Measurements from ENCODE around the gene MIPOL1. TPM values are rescaled to one million over a fixed set of nuclear protein-coding genes. Genes with fewer than 3 reads are reported as not detected.

MIPOL1 gene
- total and polyA plus RNA-seq, 2 of the 13 experiments (the other 11 are each of a cell fraction or from before 2014, with no cell fraction given), result 8.6 to 34.2 TPM

DNA sequence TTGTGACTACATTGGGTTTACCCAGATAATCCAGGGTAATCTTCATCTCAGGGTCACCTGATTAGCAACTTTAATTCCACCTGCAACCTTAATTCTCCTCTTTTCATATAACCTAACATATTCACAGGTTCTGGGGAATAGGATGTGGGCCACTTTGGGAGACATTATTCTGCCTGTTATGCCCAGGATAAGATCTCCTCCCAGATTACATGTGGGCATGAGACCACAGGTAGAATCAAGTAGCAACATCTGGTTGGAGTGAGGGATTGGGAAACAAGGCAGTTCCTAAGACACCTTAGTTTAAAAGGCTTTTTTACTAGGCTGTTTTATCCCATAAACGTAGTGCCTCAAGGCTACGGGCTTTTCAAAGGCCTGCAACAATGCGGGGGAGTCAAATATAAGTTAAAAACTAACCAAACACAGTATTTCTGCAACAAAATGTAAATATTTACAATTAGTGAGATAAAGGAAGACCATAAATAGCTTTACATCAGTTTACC lies 215.8 kb downstream of the MIPOL1 start (continued):
- TF ChIP-seq, protein P1, sequence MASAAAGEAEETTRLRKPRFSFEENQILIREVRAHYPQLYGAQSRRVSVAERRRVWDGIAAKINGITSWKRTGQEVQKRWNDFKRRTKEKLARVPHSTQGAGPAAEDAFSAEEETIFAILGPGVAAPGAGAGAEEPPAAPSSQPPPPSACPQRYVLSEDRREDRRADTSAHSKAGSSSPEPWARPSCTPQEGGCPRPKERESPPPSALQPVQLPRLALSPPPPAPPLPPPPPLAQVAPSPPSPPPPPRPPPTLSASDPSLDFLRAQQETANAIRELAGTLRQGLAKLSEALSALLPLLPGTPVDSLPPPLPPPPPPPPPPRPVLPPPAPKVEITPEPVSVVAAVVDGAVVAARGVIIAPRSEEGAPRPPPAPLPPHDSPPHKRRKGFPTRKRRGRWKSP (CRISPR knock-in tag; IDR thresholded peaks at IDR 0.05), result no peak
- TF ChIP-seq ZFP41 (CRISPR knock-in tag; IDR thresholded peaks at IDR 0.05; ENCODE audit: borderline replicate concordance) (no peak), ZNF713 (CRISPR knock-in tag; IDR thresholded peaks at IDR 0.05) (no peak), TERF1 (CRISPR knock-in tag; IDR thresholded peaks at IDR 0.05) (no peak), ZNF777 (CRISPR knock-in tag; IDR thresholded peaks at IDR 0.05) (no peak), ZNF234 (CRISPR knock-in tag; conservative IDR thresholded peaks at IDR 0.05) (no peak), ZBED4 (CRISPR knock-in tag; IDR thresholded peaks at IDR 0.05; ENCODE audit: borderline replicate concordance) (no peak), ZC3H4 (CRISPR knock-in tag; IDR thresholded peaks at IDR 0.05; ENCODE audit: borderline replicate concordance) (no peak)
- TF ChIP-seq, protein P2, sequence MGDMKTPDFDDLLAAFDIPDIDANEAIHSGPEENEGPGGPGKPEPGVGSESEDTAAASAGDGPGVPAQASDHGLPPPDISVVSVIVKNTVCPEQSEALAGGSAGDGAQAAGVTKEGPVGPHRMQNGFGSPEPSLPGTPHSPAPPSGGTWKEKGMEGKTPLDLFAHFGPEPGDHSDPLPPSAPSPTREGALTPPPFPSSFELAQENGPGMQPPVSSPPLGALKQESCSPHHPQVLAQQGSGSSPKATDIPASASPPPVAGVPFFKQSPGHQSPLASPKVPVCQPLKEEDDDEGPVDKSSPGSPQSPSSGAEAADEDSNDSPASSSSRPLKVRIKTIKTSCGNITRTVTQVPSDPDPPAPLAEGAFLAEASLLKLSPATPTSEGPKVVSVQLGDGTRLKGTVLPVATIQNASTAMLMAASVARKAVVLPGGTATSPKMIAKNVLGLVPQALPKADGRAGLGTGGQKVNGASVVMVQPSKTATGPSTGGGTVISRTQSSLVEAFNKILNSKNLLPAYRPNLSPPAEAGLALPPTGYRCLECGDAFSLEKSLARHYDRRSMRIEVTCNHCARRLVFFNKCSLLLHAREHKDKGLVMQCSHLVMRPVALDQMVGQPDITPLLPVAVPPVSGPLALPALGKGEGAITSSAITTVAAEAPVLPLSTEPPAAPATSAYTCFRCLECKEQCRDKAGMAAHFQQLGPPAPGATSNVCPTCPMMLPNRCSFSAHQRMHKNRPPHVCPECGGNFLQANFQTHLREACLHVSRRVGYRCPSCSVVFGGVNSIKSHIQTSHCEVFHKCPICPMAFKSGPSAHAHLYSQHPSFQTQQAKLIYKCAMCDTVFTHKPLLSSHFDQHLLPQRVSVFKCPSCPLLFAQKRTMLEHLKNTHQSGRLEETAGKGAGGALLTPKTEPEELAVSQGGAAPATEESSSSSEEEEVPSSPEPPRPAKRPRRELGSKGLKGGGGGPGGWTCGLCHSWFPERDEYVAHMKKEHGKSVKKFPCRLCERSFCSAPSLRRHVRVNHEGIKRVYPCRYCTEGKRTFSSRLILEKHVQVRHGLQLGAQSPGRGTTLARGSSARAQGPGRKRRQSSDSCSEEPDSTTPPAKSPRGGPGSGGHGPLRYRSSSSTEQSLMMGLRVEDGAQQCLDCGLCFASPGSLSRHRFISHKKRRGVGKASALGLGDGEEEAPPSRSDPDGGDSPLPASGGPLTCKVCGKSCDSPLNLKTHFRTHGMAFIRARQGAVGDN (CRISPR knock-in tag; IDR thresholded peaks at IDR 0.05), result no peak
- TF ChIP-seq, protein P3, sequence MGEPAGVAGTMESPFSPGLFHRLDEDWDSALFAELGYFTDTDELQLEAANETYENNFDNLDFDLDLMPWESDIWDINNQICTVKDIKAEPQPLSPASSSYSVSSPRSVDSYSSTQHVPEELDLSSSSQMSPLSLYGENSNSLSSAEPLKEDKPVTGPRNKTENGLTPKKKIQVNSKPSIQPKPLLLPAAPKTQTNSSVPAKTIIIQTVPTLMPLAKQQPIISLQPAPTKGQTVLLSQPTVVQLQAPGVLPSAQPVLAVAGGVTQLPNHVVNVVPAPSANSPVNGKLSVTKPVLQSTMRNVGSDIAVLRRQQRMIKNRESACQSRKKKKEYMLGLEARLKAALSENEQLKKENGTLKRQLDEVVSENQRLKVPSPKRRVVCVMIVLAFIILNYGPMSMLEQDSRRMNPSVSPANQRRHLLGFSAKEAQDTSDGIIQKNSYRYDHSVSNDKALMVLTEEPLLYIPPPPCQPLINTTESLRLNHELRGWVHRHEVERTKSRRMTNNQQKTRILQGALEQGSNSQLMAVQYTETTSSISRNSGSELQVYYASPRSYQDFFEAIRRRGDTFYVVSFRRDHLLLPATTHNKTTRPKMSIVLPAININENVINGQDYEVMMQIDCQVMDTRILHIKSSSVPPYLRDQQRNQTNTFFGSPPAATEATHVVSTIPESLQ (CRISPR knock-in tag; conservative IDR thresholded peaks at IDR 0.05), result no peak
- TF ChIP-seq, protein P4, sequence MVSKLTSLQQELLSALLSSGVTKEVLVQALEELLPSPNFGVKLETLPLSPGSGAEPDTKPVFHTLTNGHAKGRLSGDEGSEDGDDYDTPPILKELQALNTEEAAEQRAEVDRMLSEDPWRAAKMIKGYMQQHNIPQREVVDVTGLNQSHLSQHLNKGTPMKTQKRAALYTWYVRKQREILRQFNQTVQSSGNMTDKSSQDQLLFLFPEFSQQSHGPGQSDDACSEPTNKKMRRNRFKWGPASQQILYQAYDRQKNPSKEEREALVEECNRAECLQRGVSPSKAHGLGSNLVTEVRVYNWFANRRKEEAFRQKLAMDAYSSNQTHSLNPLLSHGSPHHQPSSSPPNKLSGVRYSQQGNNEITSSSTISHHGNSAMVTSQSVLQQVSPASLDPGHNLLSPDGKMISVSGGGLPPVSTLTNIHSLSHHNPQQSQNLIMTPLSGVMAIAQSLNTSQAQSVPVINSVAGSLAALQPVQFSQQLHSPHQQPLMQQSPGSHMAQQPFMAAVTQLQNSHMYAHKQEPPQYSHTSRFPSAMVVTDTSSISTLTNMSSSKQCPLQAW (CRISPR knock-in tag; IDR thresholded peaks at IDR 0.05), result no peak
